GM18870 (cell line): ENCODE data around the gene POPDC2.

Experiments used
- ATAC-seq: cut with Tn5 transposase; IDR thresholded peaks from one replicate; pipeline ENCODE4 v1.9.1; 2021; ENCODE audit warnings: moderate library complexity; ENCODE audit not compliant: unreplicated experiment

Gene POPDC2

DNA sequence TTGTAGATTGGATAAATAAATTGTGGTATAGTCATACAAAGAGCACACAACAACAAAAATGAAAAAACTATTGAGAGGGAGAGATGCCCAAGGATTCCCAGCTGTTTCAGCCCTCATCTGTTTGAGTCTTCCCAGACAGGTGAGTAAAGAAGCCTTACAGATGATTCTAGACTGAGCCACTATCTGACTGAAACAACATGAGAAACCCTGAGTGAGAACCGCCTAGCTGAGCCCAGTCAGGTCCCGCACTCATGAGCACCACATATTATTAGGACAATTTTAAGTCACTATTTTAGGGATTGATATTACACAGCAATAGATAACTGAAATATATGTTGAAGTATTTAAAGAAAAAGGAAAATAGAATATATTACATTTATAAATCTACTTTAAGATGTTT is 19.0 kb downstream of the POPDC2 start:
- no peak for ATAC-seq

GRCh38 chr3:119639494-119640350 is 20.7 kb downstream of the POPDC2 start:
- peak; percentile 21 for ATAC-seq

- peak; percentile 33 for ATAC-seq
Measured at GRCh38 chr3:119637679-119638477, 22.5 kb downstream of the POPDC2 start.

DNA sequence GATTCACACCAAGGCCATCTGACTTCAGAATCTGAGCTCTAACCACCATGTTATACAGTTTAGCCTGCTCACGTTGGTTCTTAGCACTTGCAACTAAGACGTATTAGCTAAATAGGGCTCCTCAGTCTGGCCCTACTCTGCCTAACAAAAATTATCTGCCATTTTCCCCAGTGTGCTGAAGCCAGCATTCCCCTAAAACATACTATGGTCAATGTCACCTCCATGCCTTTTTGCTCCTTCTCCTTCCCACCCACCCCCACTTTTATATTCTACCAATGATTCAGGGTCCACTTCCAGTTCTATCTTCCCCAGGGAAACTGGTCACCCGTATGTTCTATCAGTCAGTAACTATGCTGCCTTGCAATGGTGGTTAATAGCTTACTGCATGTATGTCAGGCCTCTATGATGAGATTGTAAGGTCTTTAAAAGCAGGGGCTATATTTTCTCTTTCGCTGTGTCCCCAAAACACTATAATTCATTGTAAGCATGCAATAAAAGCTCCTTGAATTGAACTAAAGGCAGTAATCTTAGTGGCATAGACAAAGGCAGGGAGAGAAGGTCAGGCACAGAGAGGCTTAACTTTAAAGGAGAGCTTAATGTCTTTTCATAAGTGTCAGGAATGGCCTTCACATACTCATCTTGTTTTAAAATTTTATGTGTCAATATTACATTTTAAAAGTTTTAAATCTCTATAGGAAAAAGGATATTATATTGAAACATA is 23.3 kb downstream of the POPDC2 start:
- no peak for ATAC-seq

DNA sequence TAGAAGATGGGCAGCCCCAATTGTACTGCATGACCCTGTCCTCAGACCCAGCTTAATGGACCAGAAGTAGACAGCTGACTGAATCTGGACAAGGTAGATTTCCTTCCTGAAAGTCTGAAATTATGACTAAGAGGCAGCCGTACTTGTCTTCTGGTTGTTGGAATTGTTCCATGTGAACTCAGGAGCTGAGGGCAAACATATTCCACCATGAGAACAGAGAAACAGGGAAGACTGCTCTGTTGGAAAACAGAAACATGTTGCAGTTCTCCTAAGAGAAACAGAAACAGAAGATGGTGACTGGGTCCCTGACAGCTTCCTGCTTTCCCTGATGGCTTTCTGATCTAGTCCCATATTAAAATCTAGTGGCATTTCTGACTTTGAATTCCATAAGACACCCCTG is 24.1 kb downstream of the POPDC2 start:
- no peak for ATAC-seq

GRCh38 chr3:119635719-119636118 is 24.7 kb downstream of the POPDC2 start:
- ATAC-seq = no peak

- ATAC-seq = no peak
Measured at GRCh38 chr3:119632829-119633228, 27.6 kb downstream of the POPDC2 start.

DNA sequence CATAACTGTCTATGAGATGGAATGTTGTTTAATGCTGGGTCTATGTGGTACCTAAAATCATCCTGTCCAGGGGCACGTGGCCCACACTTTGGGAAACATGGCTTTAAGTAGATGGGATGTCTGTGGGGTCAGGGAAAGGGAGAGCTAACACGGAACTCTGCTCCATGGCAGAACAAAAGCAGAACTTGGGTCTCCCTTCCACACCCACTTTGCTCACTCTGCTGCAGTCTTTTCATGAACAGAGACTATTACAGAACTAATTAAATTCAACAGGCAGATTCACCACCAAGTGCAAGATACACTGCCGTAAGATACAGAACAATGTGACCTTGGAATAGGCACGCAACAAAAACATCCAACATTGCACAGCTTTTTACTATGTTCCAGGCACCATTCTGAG is 28.2 kb downstream of the POPDC2 start:
- no peak for ATAC-seq

DNA sequence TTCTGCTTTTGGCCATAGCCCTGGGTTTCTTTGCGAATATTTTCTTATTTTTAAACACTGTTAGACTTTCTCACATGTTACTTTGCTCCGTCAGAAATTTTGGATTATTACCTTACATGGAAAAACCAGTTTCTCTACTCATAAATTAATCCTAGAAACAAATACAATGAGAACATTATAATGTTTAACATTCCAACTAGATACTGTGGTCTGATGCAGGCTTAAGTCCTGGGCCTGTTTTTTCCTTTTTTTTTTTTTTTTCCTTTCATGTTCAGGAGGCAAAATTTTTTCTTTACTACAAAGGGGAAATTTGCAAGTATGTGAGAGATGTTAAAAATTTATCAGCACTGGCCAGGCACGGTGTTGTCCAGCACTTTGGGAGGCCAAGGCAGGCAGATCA is 28.9 kb downstream of the POPDC2 start:
- ATAC-seq = no peak

DNA sequence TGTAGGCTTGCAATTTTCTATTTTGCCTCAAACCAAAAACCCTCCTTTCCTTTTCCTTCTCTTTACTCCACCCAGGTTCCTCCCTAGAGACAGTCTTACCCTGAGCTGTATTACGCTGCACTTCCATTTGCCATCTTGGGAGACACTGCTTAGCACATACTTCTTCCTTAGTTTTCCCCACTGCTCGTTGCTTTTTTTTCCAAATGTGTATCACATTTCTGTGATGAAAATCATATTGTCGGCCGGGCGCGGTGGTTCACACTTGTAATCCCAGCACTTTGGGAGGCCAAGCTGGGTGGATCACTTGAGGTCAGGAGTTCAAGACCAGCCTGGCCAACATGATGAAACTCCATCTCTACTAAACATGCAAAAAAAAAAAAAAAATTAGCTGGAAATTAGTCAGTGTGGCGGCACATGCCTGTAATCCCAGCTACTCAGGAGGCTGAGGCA is 29.5 kb downstream of the POPDC2 start:
- ATAC-seq = no peak

GRCh38 chr3:119630128-119630879 is 30.1 kb downstream of the POPDC2 start:
- ATAC-seq = no peak

DNA sequence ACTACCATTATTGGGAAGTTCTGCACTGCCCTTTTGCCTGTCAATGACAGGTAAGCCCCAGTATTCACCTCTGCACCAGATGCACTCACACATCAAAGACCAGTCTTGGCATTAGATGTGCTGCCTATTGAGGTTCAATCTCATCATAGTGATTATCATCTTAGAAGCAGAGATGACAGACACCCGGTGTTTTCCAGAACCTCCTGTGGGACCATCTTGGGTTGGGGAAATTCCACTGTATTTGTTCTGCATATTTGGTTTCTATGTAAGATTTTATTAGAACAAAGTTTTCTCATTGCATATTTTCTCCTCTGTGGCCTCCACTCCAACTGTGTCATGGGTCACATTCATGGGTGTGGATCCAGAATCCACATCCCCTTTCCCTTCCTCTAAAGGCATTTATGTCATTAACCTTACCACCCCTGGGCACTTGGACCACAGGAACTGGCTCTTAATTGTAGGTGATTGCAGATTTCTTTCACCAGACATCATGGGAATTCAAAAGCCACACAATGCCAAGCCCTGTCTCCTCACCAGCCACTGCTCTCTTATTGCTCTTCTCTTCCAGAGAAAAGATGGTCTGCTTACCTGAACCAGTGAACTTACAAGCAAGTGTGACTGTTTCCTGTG is 31.5 kb downstream of the POPDC2 start:
- ATAC-seq = peak; percentile 40

GRCh38 chr3:119628390-119628789 is 32.0 kb downstream of the POPDC2 start:
- ATAC-seq = peak; percentile 64

DNA sequence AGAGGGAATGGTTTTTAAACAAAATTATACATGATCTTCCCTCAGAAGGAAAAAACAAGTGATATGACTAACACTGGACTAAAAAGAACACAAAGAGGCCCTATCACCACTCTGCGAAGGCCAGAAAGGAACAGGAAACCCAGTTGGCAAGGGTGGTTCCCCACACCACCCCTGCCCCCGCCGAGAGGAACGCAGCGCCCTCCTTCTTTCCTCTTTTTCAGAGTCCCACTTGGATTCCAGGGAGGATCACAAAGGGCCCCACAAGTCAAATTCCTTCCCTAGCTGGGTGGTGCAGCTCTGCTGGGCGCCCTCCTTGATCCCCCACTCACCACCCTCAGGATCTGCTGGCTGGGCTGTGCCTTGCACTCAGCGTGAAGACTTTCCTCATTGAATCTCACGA is 32.9 kb downstream of the POPDC2 start:
- no peak for ATAC-seq

DNA sequence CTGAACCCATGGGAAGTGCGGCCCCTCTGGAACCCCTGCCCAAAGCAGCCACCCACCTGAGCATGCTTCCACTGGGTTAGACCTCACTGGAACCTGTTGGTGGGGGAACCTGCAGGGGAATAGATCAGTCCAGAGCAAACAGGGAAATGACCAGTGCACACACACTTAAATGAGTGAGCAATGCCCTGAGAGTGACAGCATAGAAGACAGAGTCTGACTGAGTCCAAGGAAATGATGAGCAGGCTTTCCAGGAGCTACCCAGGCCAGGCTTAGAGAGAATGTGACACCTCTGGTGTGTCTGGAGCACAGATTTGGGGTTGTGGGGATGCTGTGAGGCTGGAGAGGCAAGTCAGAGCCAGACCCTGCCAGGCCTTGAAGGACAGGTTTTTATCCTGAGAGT is 34.2 kb downstream of the POPDC2 start:
- ATAC-seq = no peak

DNA sequence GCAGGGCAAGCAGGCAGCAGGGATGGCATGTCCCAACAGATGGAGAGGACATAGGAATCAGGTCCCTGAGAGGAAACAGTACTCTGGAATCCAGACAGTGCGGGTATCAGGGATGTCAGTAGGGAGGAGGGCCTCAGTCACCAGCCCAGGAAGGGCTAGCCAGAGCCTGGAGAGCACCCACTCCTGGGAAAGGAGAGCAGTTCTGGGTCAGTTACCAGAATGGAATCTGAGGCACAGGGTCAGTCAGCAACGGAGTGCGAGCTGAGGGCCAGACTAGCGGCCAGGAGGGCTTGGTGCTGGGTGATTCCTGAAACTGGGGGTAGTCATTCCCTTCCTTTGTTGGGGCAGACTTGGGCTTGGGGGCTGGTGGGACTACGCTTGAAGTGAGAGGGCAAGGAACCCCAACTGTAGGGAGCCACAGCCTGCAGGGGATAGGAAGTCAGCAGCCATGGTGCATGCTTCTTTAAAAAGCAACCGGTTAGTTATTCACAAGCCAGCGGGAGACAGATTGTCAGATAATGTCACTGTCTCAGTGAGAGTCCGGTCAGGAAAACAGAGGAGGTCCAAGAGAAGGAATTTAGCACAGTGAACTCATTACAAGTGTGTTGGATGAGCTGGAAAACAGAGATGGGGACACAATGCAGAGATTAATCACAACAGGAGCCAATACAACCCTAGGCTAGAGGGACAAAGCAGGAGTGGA is 34.8 kb downstream of the POPDC2 start:
- no peak for ATAC-seq

GRCh38 chr3:119624002-119624720 is 36.2 kb downstream of the POPDC2 start:
- no peak for ATAC-seq

GRCh38 chr3:119620899-119621298 is 39.5 kb downstream of the POPDC2 start:
- ATAC-seq = no peak

DNA sequence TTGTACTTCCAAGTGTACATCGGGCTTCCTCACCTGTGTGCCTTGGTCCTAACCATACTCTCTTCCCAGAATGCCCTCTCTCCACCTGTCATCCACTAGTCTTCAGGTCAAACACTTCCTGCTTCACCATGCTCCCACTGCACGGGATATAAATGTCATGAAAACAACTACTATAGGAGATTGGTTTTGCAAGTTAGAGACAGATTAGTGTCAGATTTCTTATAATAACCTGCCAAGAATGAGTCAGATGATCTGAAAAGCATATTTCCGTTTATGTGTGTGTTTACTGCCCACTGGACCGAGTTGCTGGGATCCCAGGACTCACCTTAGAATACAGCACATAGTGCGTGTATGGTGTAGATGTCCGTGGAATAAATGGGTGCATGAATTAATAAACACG is 41.3 kb downstream of the POPDC2 start:
- ATAC-seq = no peak
